ENCODE measurements around the gene NCL. TPM values are rescaled to one million over a fixed set of nuclear protein-coding genes. Genes with fewer than 3 reads are reported as not detected.

Gene NCL
- total RNA-seq, 1 experiment from 2014 or later, result 1,077 TPM

DNA sequence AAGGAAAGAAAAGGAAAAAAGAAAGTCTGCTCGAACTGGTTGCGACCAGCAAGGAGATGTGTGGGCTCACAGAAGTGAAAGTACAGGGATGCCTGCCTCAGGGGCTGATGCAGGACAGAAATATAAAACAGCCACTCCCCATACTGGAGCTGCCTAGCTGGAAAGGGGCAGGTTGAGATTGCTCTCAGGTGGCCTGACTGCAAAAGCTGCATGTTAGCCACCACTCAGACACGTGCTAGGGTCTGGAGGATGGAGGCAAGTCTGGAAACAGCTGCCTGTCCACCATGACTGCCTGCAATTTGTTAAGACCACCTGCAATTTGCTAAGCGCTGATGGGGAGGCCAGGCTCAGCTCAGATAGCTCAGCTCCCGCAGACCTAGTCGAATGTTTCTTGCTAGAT is 50.8 kb downstream of the NCL start:
- no peak overlapping the region for H3K4me3 ChIP-seq (replicated peaks in 1 of 2; ENCODE audit: low read depth in 1 of 2, low read length in 2 of 2)
- no peak for TF ChIP-seq TCF7L2 (IDR thresholded peaks at IDR 0.05; ENCODE audit: borderline replicate concordance, extremely low read depth, insufficient read depth, insufficient read length)
- no peak for TF ChIP-seq EGR1 (IDR thresholded peaks at IDR 0.05; ENCODE audit: low read depth)
- TF ChIP-seq, protein P1, sequence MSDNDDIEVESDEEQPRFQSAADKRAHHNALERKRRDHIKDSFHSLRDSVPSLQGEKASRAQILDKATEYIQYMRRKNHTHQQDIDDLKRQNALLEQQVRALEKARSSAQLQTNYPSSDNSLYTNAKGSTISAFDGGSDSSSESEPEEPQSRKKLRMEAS (IDR thresholded peaks at IDR 0.05), result no peak
- TF ChIP-seq ZFX (IDR thresholded peaks at IDR 0.05), result no peak
- TF ChIP-seq, protein P2, sequence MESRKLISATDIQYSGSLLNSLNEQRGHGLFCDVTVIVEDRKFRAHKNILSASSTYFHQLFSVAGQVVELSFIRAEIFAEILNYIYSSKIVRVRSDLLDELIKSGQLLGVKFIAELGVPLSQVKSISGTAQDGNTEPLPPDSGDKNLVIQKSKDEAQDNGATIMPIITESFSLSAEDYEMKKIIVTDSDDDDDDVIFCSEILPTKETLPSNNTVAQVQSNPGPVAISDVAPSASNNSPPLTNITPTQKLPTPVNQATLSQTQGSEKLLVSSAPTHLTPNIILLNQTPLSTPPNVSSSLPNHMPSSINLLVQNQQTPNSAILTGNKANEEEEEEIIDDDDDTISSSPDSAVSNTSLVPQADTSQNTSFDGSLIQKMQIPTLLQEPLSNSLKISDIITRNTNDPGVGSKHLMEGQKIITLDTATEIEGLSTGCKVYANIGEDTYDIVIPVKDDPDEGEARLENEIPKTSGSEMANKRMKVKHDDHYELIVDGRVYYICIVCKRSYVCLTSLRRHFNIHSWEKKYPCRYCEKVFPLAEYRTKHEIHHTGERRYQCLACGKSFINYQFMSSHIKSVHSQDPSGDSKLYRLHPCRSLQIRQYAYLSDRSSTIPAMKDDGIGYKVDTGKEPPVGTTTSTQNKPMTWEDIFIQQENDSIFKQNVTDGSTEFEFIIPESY (IDR thresholded peaks at IDR 0.05; ENCODE audit: extremely low read depth, insufficient replicate concordance, low read length), result no peak
- no peak for TF ChIP-seq SIN3A (IDR thresholded peaks at IDR 0.05; ENCODE audit: low read depth)
- TF ChIP-seq CEBPB (IDR thresholded peaks at IDR 0.05; ENCODE audit: low read depth), result no peak
- no peak for TF ChIP-seq JUND (IDR thresholded peaks at IDR 0.05)
- TF ChIP-seq SP1 (IDR thresholded peaks at IDR 0.05; ENCODE audit: low read depth), result no peak
- TF ChIP-seq FOSL1 (IDR thresholded peaks at IDR 0.05; ENCODE audit: low read depth), result no peak
- no peak for TF ChIP-seq CBX3 (IDR thresholded peaks at IDR 0.05; ENCODE audit: low read depth)
- TF ChIP-seq, protein P3, sequence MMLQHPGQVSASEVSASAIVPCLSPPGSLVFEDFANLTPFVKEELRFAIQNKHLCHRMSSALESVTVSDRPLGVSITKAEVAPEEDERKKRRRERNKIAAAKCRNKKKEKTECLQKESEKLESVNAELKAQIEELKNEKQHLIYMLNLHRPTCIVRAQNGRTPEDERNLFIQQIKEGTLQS (IDR thresholded peaks at IDR 0.05), result no peak
- no peak for TF ChIP-seq POLR2A (IDR thresholded peaks at IDR 0.05; ENCODE audit: borderline replicate concordance, extremely low read depth, insufficient read depth, insufficient read length)
- intact Hi-C loops (cut with micrococcal nuclease), result loop anchor here (5.0 kb wide), 1 partner anchor 186 kb away; no protein-coding TSS in a partner anchor
- ATAC-seq (no peak), DNase-seq (ENCODE audit: low read depth, low spot score) (no peak)
- H3K79me2 ChIP-seq (ENCODE audit: insufficient read depth, low read length), result no peaks in the 10 kb centered on the region
- CTCF ChIA-PET, result no interaction called here
- H4K20me1 ChIP-seq (ENCODE audit: insufficient read depth), result no peaks in the 10 kb centered on the region
- H2AFZ ChIP-seq (ENCODE audit: low read depth, low read length, poor library complexity, severe bottlenecking), result no peak overlapping the region
- H3K27me3 ChIP-seq (ENCODE audit: insufficient read depth, low read length), result no peaks in the 10 kb centered on the region
- H3K36me3 ChIP-seq (ENCODE audit: control insufficient read depth in 1 of 2, insufficient read depth in 2 of 2, low read length in 2 of 2), result no peaks in the 10 kb centered on the region
- H3K9me3 ChIP-seq (ENCODE audit: control insufficient read depth in 1 of 2, insufficient read depth in 1 of 2, low read depth in 1 of 2, low read length in 2 of 2), result peaks cover 6 to 14% of the 10 kb centered on the region in 2 experiments; a peak in 2 of 4 replicates
- H3K27ac ChIP-seq (ENCODE audit: low read depth, low read length), result no peak overlapping the region
- H3K4me2 ChIP-seq (ENCODE audit: low read length), result no peak overlapping the region
- peaks cover 0 to 13% of the 10 kb centered on the region in 2 experiments; a peak in 1 of 4 replicates for H3K4me1 ChIP-seq (ENCODE audit: control insufficient read depth in 1 of 2, insufficient read depth in 2 of 2, low read length in 2 of 2)
- POLR2A ChIA-PET, result no interaction called here
- H3K9me2 ChIP-seq (ENCODE audit: insufficient read depth), result no peaks in the 10 kb centered on the region
- H3K9ac ChIP-seq (ENCODE audit: low read length), result no peak overlapping the region
- no TSS peak for BruUV-seq (replicated peaks)
- RAD21 ChIA-PET (ENCODE audit: low non-redundant PET in 1 of 2, low total read pairs in 2 of 2, uncharacterized antibody in 2 of 2, unreplicated experiment in 2 of 2), result no interaction called here

Measured in HCT116 (cell line).